Neural cell (in vitro differentiated cells): ENCODE data around the gene ABCC9.

Source experiments
- CTCF ChIP-seq: fragments of 450-650 bp; IDR thresholded peaks from 2 replicates; pipeline ENCODE4 v1.5.1; 2014; ENCODE audit warnings: antibody characterized with exemption, mild to moderate bottlenecking, moderate library complexity; ENCODE audit not compliant: poor library complexity, severe bottlenecking
- EZH2 ChIP-seq: fragments of 200-600, 300-800 bp; shearing (Covaris generic), sonication (generic); IDR thresholded peaks from 2 replicates; pipeline ENCODE4 v1.6.1; 2014; ENCODE audit warnings: antibody characterized with exemption, low read length, borderline replicate concordance, mild to moderate bottlenecking; ENCODE audit not compliant: insufficient read depth, poor library complexity, severe bottlenecking
- MXI1 ChIP-seq: fragments of 450-650 bp; conservative IDR thresholded peaks from 2 replicates; pipeline ENCODE4 v1.6.1; 2014; ENCODE audit warnings: antibody characterized with exemption, mild to moderate bottlenecking; ENCODE audit not compliant: poor library complexity, severe bottlenecking
- POLR2AphosphoS5 ChIP-seq: IDR thresholded peaks from 2 replicates; pipeline ENCODE4 v1.6.1; 2012
- SMC3 ChIP-seq: fragments of 450-650 bp; conservative IDR thresholded peaks from 2 replicates; pipeline ENCODE4 v1.6.1; 2014; ENCODE audit warnings: antibody characterized with exemption, mild to moderate bottlenecking, moderate library complexity; ENCODE audit not compliant: poor library complexity

GRCh38 chr12:21893924-21894323 lies 47.3 kb downstream of the ABCC9 start:
- no peak for TF ChIP-seq MXI1
- no peak for TF ChIP-seq EZH2
- TF ChIP-seq CTCF: no peak
- TF ChIP-seq POLR2AphosphoS5: no peak
- TF ChIP-seq SMC3: no peak
